NCI-H146 (cell line): ENCODE results near the gene ZNF610.
"Not testable (repeated sequence)": the region's sequence is repeated elsewhere in the genome, so short reads cannot be mapped to it uniquely, and the experiment has no call there.

Source experiments
- DNase-seq: peaks from one replicate; lab custom pipeline; 2025; lab: John Stamatoyannopoulos, UW

ZNF610 gene

GRCh38 chr19:52336117-52336790, at the start of gene ZNF610:
ZNF610 (plus strand) TSS chr19:52336243; CDS start chr19:52349173, 12,930 bp downstream.
- peak; percentile 92 for DNase-seq

GRCh38 chr19:52286256-52286655, 49.8 kb upstream of the ZNF610 start:
- DNase-seq, result no peak

- no peak for DNase-seq
Observed at GRCh38 chr19:52291781-52292180, 44.3 kb upstream of the ZNF610 start.

- not testable (repeated sequence) for DNase-seq
Observed at GRCh38 chr19:52292946-52293345, 43.1 kb upstream of the ZNF610 start.

- no peak for DNase-seq
Observed at GRCh38 chr19:52296400-52296772, 39.7 kb upstream of the ZNF610 start.

- DNase-seq, result peak; percentile 94
Observed at GRCh38 chr19:52296773-52297600, 39.1 kb upstream of the ZNF610 start, which contains the start of gene ZNF480. ZNF480 (plus strand) TSS chr19:52297169; CDS start chr19:52300413, 3,244 bp downstream.

GRCh38 chr19:52297601-52298364, 38.3 kb upstream of the ZNF610 start:
- no peak for DNase-seq

- no peak for DNase-seq
Observed at GRCh38 chr19:52307275-52307674, 28.8 kb upstream of the ZNF610 start.

- no peak for DNase-seq
Observed at GRCh38 chr19:52322429-52322828, 13.6 kb upstream of the ZNF610 start.

- DNase-seq, result no peak
Observed at GRCh38 chr19:52331757-52332156, 4.3 kb upstream of the ZNF610 start.

GRCh38 chr19:52335768-52336116, 301 bp upstream of the ZNF610 start:
- no peak for DNase-seq

GRCh38 chr19:52336791-52337381, 843 bp downstream of the ZNF610 start:
- peak; percentile 5 for DNase-seq

- not testable (repeated sequence) for DNase-seq
Observed at GRCh38 chr19:52339022-52339421, 3.0 kb downstream of the ZNF610 start.

- peak; percentile 85 for DNase-seq
Observed at GRCh38 chr19:52343548-52343947, 7.5 kb downstream of the ZNF610 start.

GRCh38 chr19:52345162-52345561, 9.1 kb downstream of the ZNF610 start:
- no peak for DNase-seq

- DNase-seq, result peak; percentile 41
Observed at GRCh38 chr19:52351512-52351911, 15.5 kb downstream of the ZNF610 start.

GRCh38 chr19:52366414-52366824, 30.4 kb downstream of the ZNF610 start:
- DNase-seq, result no peak

- peak; percentile 90 for DNase-seq
Observed at GRCh38 chr19:52369559-52370340, 33.7 kb downstream of the ZNF610 start, which contains the start of gene ZNF880. ZNF880 (plus strand) TSS chr19:52369923; CDS start chr19:52369966, 43 bp downstream.

- DNase-seq, result no peak
Observed at GRCh38 chr19:52370341-52370710, 34.3 kb downstream of the ZNF610 start.

- no peak for DNase-seq
Observed at GRCh38 chr19:52391135-52391534, 55.1 kb downstream of the ZNF610 start.
